Effector memory CD4-positive, alpha-beta T cell (primary cell): ENCODE results near the gene MYBPC2.

ENCODE experiments used
- DNase-seq, 3 donors: peaks; one replicate each; pipeline ENCODE4 v3.0.0-alpha.2; 2020
- H3K27ac ChIP-seq: 2 replicates; pipeline ENCODE4 v1.7.0; 2013; ENCODE audit warnings: mild to moderate bottlenecking, low read length, moderate library complexity; ENCODE audit not compliant: insufficient read depth, poor library complexity, severe bottlenecking
- H3K27me3 ChIP-seq: replicated peaks from 2 replicates; pipeline ENCODE4 v1.7.0; 2013; ENCODE audit warnings: mild to moderate bottlenecking, low read length; ENCODE audit not compliant: insufficient read depth, control insufficient read depth, poor library complexity, severe bottlenecking
- H3K36me3 ChIP-seq: 2 replicates; pipeline ENCODE4 v1.7.0; 2013; ENCODE audit warnings: mild to moderate bottlenecking, low read length, moderate library complexity; ENCODE audit not compliant: control insufficient read depth, insufficient read depth
- H3K4me1 ChIP-seq: 2 replicates; pipeline ENCODE4 v1.7.0; 2013; ENCODE audit warnings: low read length, mild to moderate bottlenecking; ENCODE audit not compliant: control insufficient read depth, insufficient read depth, poor library complexity, severe bottlenecking
- H3K4me3 ChIP-seq: 2 replicates; pipeline ENCODE4 v1.7.0; 2013; ENCODE audit warnings: low read length, low read depth, mild to moderate bottlenecking; ENCODE audit not compliant: insufficient read depth, poor library complexity, severe bottlenecking
- H3K9me3 ChIP-seq: 2 replicates; pipeline ENCODE4 v1.7.0; 2013; ENCODE audit warnings: mild to moderate bottlenecking, low read length, moderate library complexity; ENCODE audit not compliant: control insufficient read depth

The MYBPC2 gene

GRCh38 chr19:50479761-50480251 is 47.1 kb downstream of the MYBPC2 start:
- H3K36me3 ChIP-seq, result peaks cover 38% of the 10 kb centered on the region
- H3K4me3 ChIP-seq, result no peak overlapping the region
- H3K27me3 ChIP-seq, result no peaks in the 10 kb centered on the region
- no peak overlapping the region for H3K27ac ChIP-seq
- DNase-seq, result no peak
- H3K9me3 ChIP-seq, result no peaks in the 10 kb centered on the region
- H3K4me1 ChIP-seq, result peaks cover 14% of the 10 kb centered on the region

- Histone ChIP-seq H3K27ac (no peak overlapping the region), H3K36me3 (peaks cover 38% of the 10 kb centered on the region), H3K4me3 (no peak overlapping the region)
Observed at GRCh38 chr19:50480281-50481111, 47.8 kb downstream of the MYBPC2 start.

GRCh38 chr19:50481351-50482149 is 48.9 kb downstream of the MYBPC2 start:
- Histone ChIP-seq H3K9me3 (no peaks in the 10 kb centered on the region), H3K4me1 (peaks cover 13% of the 10 kb centered on the region), H3K36me3 (peaks cover 38% of the 10 kb centered on the region), H3K27ac (no peak overlapping the region), H3K4me3 (no peak overlapping the region), H3K27me3 (no peaks in the 10 kb centered on the region)
- DNase-seq, result no peak

More at GRCh38 chr19:50480281-50481111, 47.8 kb downstream of the MYBPC2 start:
- Histone ChIP-seq H3K9me3 (no peaks in the 10 kb centered on the region), H3K27me3 (no peaks in the 10 kb centered on the region), H3K4me1 (peaks cover 14% of the 10 kb centered on the region)
- no peak for DNase-seq

GRCh38 chr19:50482271-50482855 is 49.7 kb downstream of the MYBPC2 start:
- Histone ChIP-seq H3K27me3 (no peaks in the 10 kb centered on the region), H3K36me3 (peaks cover 38% of the 10 kb centered on the region), H3K4me3 (no peak overlapping the region), H3K4me1 (peaks cover 5% of the 10 kb centered on the region), H3K27ac (no peak overlapping the region), H3K9me3 (no peaks in the 10 kb centered on the region)
- no peak for DNase-seq

GRCh38 chr19:50482916-50483315 is 50.2 kb downstream of the MYBPC2 start:
- Histone ChIP-seq H3K27ac (no peak overlapping the region), H3K4me1 (no peaks in the 10 kb centered on the region), H3K4me3 (no peak overlapping the region), H3K27me3 (no peaks in the 10 kb centered on the region), H3K36me3 (peaks cover 38% of the 10 kb centered on the region), H3K9me3 (no peaks in the 10 kb centered on the region)
- DNase-seq, result no peak

- Histone ChIP-seq H3K27me3 (no peaks in the 10 kb centered on the region), H3K4me1 (no peaks in the 10 kb centered on the region), H3K4me3 (no peak overlapping the region), H3K9me3 (no peaks in the 10 kb centered on the region), H3K27ac (no peak overlapping the region), H3K36me3 (peaks cover 24% of the 10 kb centered on the region)
- no peak for DNase-seq
Observed at GRCh38 chr19:50485284-50485955, 52.7 kb downstream of the MYBPC2 start.

GRCh38 chr19:50486823-50487515 is 54.3 kb downstream of the MYBPC2 start:
- H3K36me3 ChIP-seq, result peaks cover 9% of the 10 kb centered on the region
- H3K4me1 ChIP-seq, result peaks cover 13% of the 10 kb centered on the region
- H3K4me3 ChIP-seq, result no peak overlapping the region
- no peaks in the 10 kb centered on the region for H3K27me3 ChIP-seq
- DNase-seq, result peak in 2 of 3 donors; percentile 8 to 28
- no peak overlapping the region for H3K27ac ChIP-seq
- no peaks in the 10 kb centered on the region for H3K9me3 ChIP-seq

GRCh38 chr19:50488389-50489194 is 55.9 kb downstream of the MYBPC2 start:
- no peak for DNase-seq
- H3K9me3 ChIP-seq, result no peaks in the 10 kb centered on the region
- H3K27me3 ChIP-seq, result no peaks in the 10 kb centered on the region
- no peak overlapping the region for H3K27ac ChIP-seq
- H3K36me3 ChIP-seq, result no peaks in the 10 kb centered on the region
- peaks cover 17% of the 10 kb centered on the region for H3K4me1 ChIP-seq
- H3K4me3 ChIP-seq, result no peak overlapping the region
